ENCODE data around the gene DLX4. TPM values are rescaled to one million over a fixed set of nuclear protein-coding genes. Genes with fewer than 3 reads are reported as not detected.

The DLX4 gene
- total RNA-seq, 1 experiment from 2014 or later: 2.5 TPM

- no peak for DNase-seq
- H4K8ac ChIP-seq (replicated peaks; ENCODE audit: insufficient read length, low read depth, low read length): no peak overlapping the region
- no peak overlapping the region; the same call in 1 of the 2 replicates for H3K14ac ChIP-seq (ENCODE audit: insufficient read depth, low read length)
- no peak overlapping the region for H2BK15ac ChIP-seq (ENCODE audit: low read depth, low read length)
- H3K27me3 ChIP-seq (ENCODE audit: insufficient read depth, low read length): no peaks in the 10 kb centered on the region; the same call in 1 of the 2 replicates
- no CpG with 5 or more reads among the region's 8 CpGs for WGBS (ENCODE audit: extremely low coverage, insufficient read length, low lambda C conversion rate)
- Mint-ChIP-seq H3K36me3 (ENCODE audit: insufficient read depth in 1 of 3, low read depth in 3 of 3) (no peaks in the 10 kb centered on the region), H3K4me1 (peaks cover 11 to 18% of the 10 kb centered on the region in 2 experiments), H3K9me3 (no peaks in the 10 kb centered on the region), H3K27me3 (ENCODE audit: low read depth) (peaks cover 80% of the 10 kb centered on the region), H3K4me3 (no peak overlapping the region), H3K27ac (no peak overlapping the region; a peak in 1 of 7 replicates)
- no peak overlapping the region for H4K91ac ChIP-seq (ENCODE audit: insufficient read length, low read depth, low read length)
- H3K4me1 ChIP-seq (ENCODE audit: insufficient read depth, low read length): no peaks in the 10 kb centered on the region
- H4K20me1 ChIP-seq (ENCODE audit: control insufficient read depth, insufficient read depth, insufficient read length): no peaks in the 10 kb centered on the region
- no peak overlapping the region for H2BK20ac ChIP-seq (ENCODE audit: low read depth, low read length, poor library complexity, severe bottlenecking)
- no peak overlapping the region for H3K4ac ChIP-seq (ENCODE audit: low read depth, low read length)
- H4K5ac ChIP-seq (ENCODE audit: insufficient read length, low read depth, low read length): no peak overlapping the region
- no peaks in the 10 kb centered on the region for H3K79me2 ChIP-seq (ENCODE audit: insufficient read depth, low read length)
- no peaks in the 10 kb centered on the region for H3K9me3 ChIP-seq (ENCODE audit: control insufficient read depth, low read depth, low read length)
- no peak for TF ChIP-seq CTCF (conservative IDR thresholded peaks at IDR 0.05)
- H3K79me1 ChIP-seq (ENCODE audit: insufficient read depth, low read depth, low read length, poor library complexity, severe bottlenecking): no peaks in the 10 kb centered on the region
- H2BK5ac ChIP-seq (ENCODE audit: insufficient read length, low read length): no peak overlapping the region
- H3K27ac ChIP-seq (ENCODE audit: insufficient read length, low read depth, low read length): no peak overlapping the region
- no peak overlapping the region for H3K18ac ChIP-seq (ENCODE audit: insufficient read length, low read depth, low read length)
- no peaks in the 10 kb centered on the region for H3K23me2 ChIP-seq (ENCODE audit: insufficient read length, low read depth, low read length, poor library complexity, severe bottlenecking)
- no peak overlapping the region for H3K56ac ChIP-seq (ENCODE audit: insufficient read length, low read depth, low read length)
- no peak overlapping the region for H3T11ph ChIP-seq (ENCODE audit: low read length)
- no peak overlapping the region for H2AFZ ChIP-seq (ENCODE audit: low read length)
- no peak overlapping the region for H3K9ac ChIP-seq (ENCODE audit: extremely low read depth, insufficient read length, low read length)
- H2BK12ac ChIP-seq (ENCODE audit: insufficient read length, low read depth, low read length): no peak overlapping the region
- H3K4me2 ChIP-seq (ENCODE audit: insufficient read depth, insufficient read length, low read length): no peak overlapping the region
- H2BK120ac ChIP-seq (ENCODE audit: low read depth, low read length, poor library complexity, severe bottlenecking): no peak overlapping the region
- no peak overlapping the region for H3K23ac ChIP-seq (ENCODE audit: insufficient read length, low read depth, low read length)
- no peak overlapping the region for H2AK5ac ChIP-seq (ENCODE audit: insufficient read length, low read length)
Measured at GRCh38 chr17:49946208-49946607, 22.8 kb upstream of the DLX4 start.

Data from H9 (cell line).